HepG2 (cell line): Measurements from ENCODE around the gene ESR2. TPM values are rescaled to one million over a fixed set of nuclear protein-coding genes. Genes with fewer than 3 reads are reported as not detected.
"Not testable (repeated sequence)": the region's sequence is repeated elsewhere in the genome, so short reads cannot be mapped to it uniquely, and the experiment has no call there.

Source experiments
- ATAC-seq: fragments of 200-7000 bp; cut with Tn5 transposase; 3 replicates; pipeline ENCODE4 v1.9.1; 2020; ENCODE audit warnings: mild to moderate bottlenecking, moderate library complexity
- BruUV-seq: library from RNA; stranded (reverse); fragments of 400-500 nt; replicated peaks from 2 replicates; lab custom pipeline; 2021; lab: Mats Ljungman, UMichigan
- CTCF ChIA-PET: fragments of 300-600 bp; formaldehyde crosslinking; extraction: SDS; loops from one replicate; lab custom pipeline; 2021; ENCODE audit warnings: low total read pairs, inconsistent platforms, low intra/inter-chr PET ratio; lab: Yijun Ruan, JAX
- POLR2A ChIA-PET: fragments of 350-600 bp; sonication (Branson Sonifier 250); formaldehyde crosslinking; loops from one replicate; lab custom pipeline; 2020; ENCODE audit warnings: antibody characterized with exemption, inconsistent platforms; lab: Yijun Ruan, JAX
- DNase-seq: peaks from one replicate; pipeline ENCODE4 v3.0.0-alpha.2; 2015; ENCODE audit warnings: low spot score
- FAIRE-seq: peaks from 3 replicates; lab custom pipeline; 2011; peaks lifted over from hg19 to GRCh38; lab: Jason Lieb, UNC
- H2AFZ ChIP-seq: one replicate; pipeline ENCODE4 v1.6.1; 2011; ENCODE audit warnings: low read length, inconsistent platforms
- H3K27ac ChIP-seq: fragments of 300-600 bp; 3 replicates; pipeline ENCODE4 v1.8.0; 2011; ENCODE audit warnings: mixed run types, mild to moderate bottlenecking, mixed read lengths, low read length, inconsistent platforms; ENCODE audit not compliant: insufficient read depth; ENCODE audit errors: extremely low read length
- H3K27me3 ChIP-seq, 2 experiments: fragments of 200-600 bp in 1 of 2; 2 replicates in 1 of 2; 3 replicates in 1 of 2; pipeline versions ENCODE4 v1.6.0 to v1.8.0; 2011; ENCODE audit warnings: low read length in 2 of 2, mild to moderate bottlenecking in 2 of 2, moderate library complexity in 2 of 2, inconsistent platforms in 1 of 2; ENCODE audit not compliant: insufficient read depth in 2 of 2, control insufficient read depth in 1 of 2
- H3K36me3 ChIP-seq, 2 experiments: fragments of 200-600 bp in 1 of 2; replicated peaks in 1 of 2; 2 replicates in 1 of 2; 3 replicates in 1 of 2; pipeline versions ENCODE4 v1.5.1 to v1.8.0; 2011; ENCODE audit warnings: low read length in 2 of 2, inconsistent platforms in 1 of 2; ENCODE audit not compliant: insufficient read depth in 2 of 2, control insufficient read depth in 1 of 2
- H3K4me1 ChIP-seq: 2 replicates; pipeline ENCODE4 v1.5.1; 2012; ENCODE audit warnings: low read length, inconsistent platforms; ENCODE audit not compliant: insufficient read depth
- H3K4me2 ChIP-seq: 2 replicates; pipeline ENCODE4 v1.6.0; 2011; ENCODE audit warnings: low read depth, low read length, inconsistent platforms
- H3K4me3 ChIP-seq, 3 experiments: fragments of 200-600 bp in 1 of 3; sonication (generic), shearing (Covaris generic) in 1 of 3; replicated peaks in 1 of 3; 2 replicates each; pipeline ENCODE4 v1.5.1; 2011 to 2016; ENCODE audit warnings: low read length in 3 of 3, inconsistent platforms in 2 of 3, low read depth in 2 of 3, mild to moderate bottlenecking in 2 of 3, control low read depth in 1 of 3, mixed read lengths in 1 of 3; ENCODE audit not compliant: insufficient read depth in 1 of 3
- H3K79me2 ChIP-seq: one replicate; pipeline ENCODE4 v1.6.1; 2011; ENCODE audit warnings: low read length, inconsistent platforms; ENCODE audit not compliant: insufficient read depth
- H3K9ac ChIP-seq: 2 replicates; pipeline ENCODE4 v1.6.0; 2011; ENCODE audit warnings: mild to moderate bottlenecking, low read depth, low read length, inconsistent platforms; ENCODE audit not compliant: insufficient read depth
- H3K9me3 ChIP-seq: 2 replicates; pipeline ENCODE4 v1.5.1; 2012; ENCODE audit warnings: mild to moderate bottlenecking, low read length
- H4K20me1 ChIP-seq: 2 replicates; pipeline ENCODE4 v1.6.0; 2011; ENCODE audit warnings: inconsistent platforms, mild to moderate bottlenecking, low read length, moderate library complexity; ENCODE audit not compliant: insufficient read depth
- ATF7 ChIP-seq, 2 experiments: fragments of 450-650 bp in 1 of 2; sonication (generic) in 1 of 2; formaldehyde crosslinking in 1 of 2; IDR thresholded peaks; 2 replicates each; pipeline versions ENCODE4 v1.4.0 to v1.6.1; 2016 to 2020; ENCODE audit warnings: antibody characterized with exemption in 1 of 2, mild to moderate bottlenecking in 1 of 2, missing genetic modification reagents in 1 of 2
- CEBPB ChIP-seq: IDR thresholded peaks from 2 replicates; pipeline ENCODE4 v1.6.1; 2011; ENCODE audit warnings: low read depth, low read length, improper control_type of control experiment, borderline replicate concordance
- CEBPG ChIP-seq: IDR thresholded peaks from 2 replicates; pipeline ENCODE4 v1.6.1; 2016
- HNF4A ChIP-seq: sonication (generic); formaldehyde crosslinking; IDR thresholded peaks from 2 replicates; pipeline ENCODE4 v1.4.0; 2020; ENCODE audit warnings: missing genetic modification reagents
- NR2C2 ChIP-seq: sonication (generic); formaldehyde crosslinking; IDR thresholded peaks from 2 replicates; pipeline ENCODE4 v1.4.0; 2020; ENCODE audit warnings: missing genetic modification reagents, mild to moderate bottlenecking, moderate library complexity, borderline replicate concordance
- NR2F6 ChIP-seq, 2 experiments: IDR thresholded peaks; 2 replicates each; pipeline ENCODE4 v1.6.1; 2016; ENCODE audit warnings: antibody characterized with exemption in 1 of 2, mild to moderate bottlenecking in 1 of 2
- PITX1 ChIP-seq: sonication (generic); formaldehyde crosslinking; IDR thresholded peaks from 2 replicates; pipeline ENCODE4 v1.5.1; 2020; ENCODE audit warnings: mild to moderate bottlenecking, missing genetic modification reagents
- SALL1 ChIP-seq: sonication (generic); formaldehyde crosslinking; IDR thresholded peaks from 2 replicates; pipeline ENCODE4 v1.8.0; 2022; ENCODE audit warnings: mild to moderate bottlenecking, missing genetic modification reagents
- SOX13 ChIP-seq, 3 experiments: fragments of 450-650 bp in 1 of 3; sonication (generic) in 1 of 3; formaldehyde crosslinking in 1 of 3; IDR thresholded peaks in 2 of 3; conservative IDR thresholded peaks in 1 of 3; 2 replicates each; pipeline versions ENCODE4 v1.5.0 to v1.6.1; 2016 to 2020; ENCODE audit warnings: antibody characterized with exemption in 1 of 3, mild to moderate bottlenecking in 1 of 3, missing compliant biosample characterization in 1 of 3, missing genetic modification reagents in 1 of 3, moderate library complexity in 1 of 3
- SOX6 ChIP-seq, 2 experiments: fragments of 450-650 bp in 1 of 2; sonication (generic) in 1 of 2; formaldehyde crosslinking in 1 of 2; IDR thresholded peaks; 2 replicates each; pipeline versions ENCODE4 v1.4.0 to v1.6.1; 2017 to 2020; ENCODE audit warnings: antibody characterized with exemption in 1 of 2, mild to moderate bottlenecking in 1 of 2, missing genetic modification reagents in 1 of 2
- ZMYM3 ChIP-seq: sonication (generic); formaldehyde crosslinking; IDR thresholded peaks from 2 replicates; pipeline ENCODE4 v1.5.1; 2020; ENCODE audit warnings: mild to moderate bottlenecking, missing genetic modification reagents
- ZMYM4 ChIP-seq: sonication (generic); formaldehyde crosslinking; IDR thresholded peaks from 2 replicates; pipeline ENCODE4 v1.8.1; 2023; ENCODE audit warnings: mild to moderate bottlenecking, missing genetic modification reagents
- ZNF121 ChIP-seq: sonication (generic); formaldehyde crosslinking; IDR thresholded peaks from 2 replicates; pipeline ENCODE4 v1.5.0; 2020; ENCODE audit warnings: mild to moderate bottlenecking, missing genetic modification reagents
- ZNF770 ChIP-seq: sonication (generic); formaldehyde crosslinking; IDR thresholded peaks from 2 replicates; pipeline ENCODE4 v1.5.0; 2020; ENCODE audit warnings: mild to moderate bottlenecking, missing genetic modification reagents
- WGBS: methylation state at CpG from one replicate; pipeline ENCODE4 v1.1.6; 2017; ENCODE audit warnings: low lambda C conversion rate; 5-methylcytosine and 5-hydroxymethylcytosine counted together
- in situ Hi-C: cut with HindIII; loops from 2 replicates; pipeline ENCODE4 v1.10.0; 2017; ENCODE audit warnings: low pct_unique_long_range_greater_than_20kb; ENCODE audit not compliant: extremely low pct_ligation_motif_present
- intact Hi-C: fragments of 100-400 bp; cut with micrococcal nuclease; formaldehyde crosslinking; loops from one replicate; pipeline ENCODE4 v1.10.0; 2022; ENCODE audit not compliant: unreplicated experiment
- polyA plus RNA-seq, 8 experiments: library from polyadenylated mRNA; depleted of rRNA in 3 of 8; stranded (reverse) in 7 of 8; unstranded in 1 of 8; fragments of >200 nt; fragmentation: Illumina TruSeq in 4 of 8; extraction: Trizol in 4 of 8; gene quantifications; 2 replicates each; pipeline versions ENCODE4 v1.2.1 to v1.2.3, GENCODE V29; 2011 to 2016; ENCODE audit warnings: low read depth in 4 of 8, missing spikeins in 1 of 8, mixed read lengths in 1 of 8; ENCODE audit not compliant: insufficient read depth in 1 of 8
- total RNA-seq, 5 experiments: library from RNA; depleted of rRNA; stranded (reverse); fragments of >200 nt; fragmentation: Illumina TruSeq; extraction: Trizol; gene quantifications; 2 replicates each; pipeline ENCODE4 v1.2.3, GENCODE V29; 2016; ENCODE audit warnings: low read depth in 1 of 5

The ESR2 gene
- total and polyA plus RNA-seq, 2 of the 13 experiments (the other 11 are each of a cell fraction or from before 2014, with no cell fraction given) = 0.01 to 0.04 TPM

- H4K20me1 ChIP-seq; FAIRE-seq; H2AFZ ChIP-seq; ATAC-seq; H3K4me1 ChIP-seq; DNase-seq; POLR2A ChIA-PET; BruUV-seq; H3K4me2 ChIP-seq; H3K27me3 ChIP-seq; in situ Hi-C loops; H3K9ac ChIP-seq; H3K27ac ChIP-seq; H3K79me2 ChIP-seq; H3K36me3 ChIP-seq; CTCF ChIA-PET; intact Hi-C loops; H3K9me3 ChIP-seq; H3K4me3 ChIP-seq; TF ChIP-seq ATF7 (CRISPR knock-in tag; IDR thresholded peaks at IDR 0.05): not testable (repeated sequence)
- TF ChIP-seq ATF7 (IDR thresholded peaks at IDR 0.05) = 0 out of 2 replicates have a peak, but pooled peaks have one; percentile 17
- 8% methylated on average over 5 of the region's 5 CpGs for WGBS
Measured at GRCh38 chr14:64320362-64320761, 26.2 kb upstream of the ESR2 start.

- FAIRE-seq; ATAC-seq; POLR2A ChIA-PET; TF ChIP-seq NR2F6, SOX6, SOX13 (IDR thresholded peaks at IDR 0.05): not testable (repeated sequence)
- TF ChIP-seq ZMYM4 (peak; percentile 42; the same call in 1 of the 2 replicates), ZNF121 (CRISPR knock-in tag) (0 out of 2 replicates have a peak, but pooled peaks have one; percentile 19), PITX1 (CRISPR knock-in tag) (0 out of 2 replicates have a peak, but pooled peaks have one; percentile 19), NR2F6 (CRISPR knock-in tag; IDR thresholded peaks at IDR 0.05) (0 out of 2 replicates have a peak, but pooled peaks have one; percentile 31), SALL1 (CRISPR knock-in tag) (0 out of 2 replicates have a peak, but pooled peaks have one; percentile 19), HNF4A (CRISPR knock-in tag) (peak; percentile 63), SOX6 (CRISPR knock-in tag; IDR thresholded peaks at IDR 0.05) (peak; percentile 27; the same call in 1 of the 2 replicates), ZMYM3 (0 out of 2 replicates have a peak, but pooled peaks have one; percentile 14), NR2C2 (CRISPR knock-in tag) (peak; percentile 85), CEBPG (CRISPR knock-in tag) (peak; percentile 52), CEBPB (peak; percentile 72), SOX13 (CRISPR knock-in tag; conservative IDR thresholded peaks at IDR 0.05 in 1 of 2, IDR thresholded peaks at IDR 0.05 in 1 of 2) (peak in 1 of 2 experiments; percentile 19; a peak in 1 of 4 replicates), ZNF770 (CRISPR knock-in tag) (peak; percentile 98)
Measured at GRCh38 chr14:64318695-64319094, 24.5 kb upstream of the ESR2 start.

More at GRCh38 chr14:64318695-64319094, 24.5 kb upstream of the ESR2 start:
- H3K79me2 ChIP-seq, BruUV-seq, H3K4me2 ChIP-seq, H3K9me3 ChIP-seq, H3K36me3 ChIP-seq, in situ Hi-C loops, H3K27ac ChIP-seq, H3K4me1 ChIP-seq, H4K20me1 ChIP-seq, H3K4me3 ChIP-seq, intact Hi-C loops, H3K9ac ChIP-seq, H3K27me3 ChIP-seq, H2AFZ ChIP-seq, CTCF ChIA-PET: not testable (repeated sequence)
- WGBS = 0% methylated on average over 1 of the region's 1 CpG
- DNase-seq = peak; percentile 19
